Kidney (tissue), 14 donors: ENCODE measurements around the gene GUCY2F. TPM values are rescaled to one million over a fixed set of nuclear protein-coding genes. Genes with fewer than 3 reads are reported as not detected.

Experiments
- DNase-seq, 5 donors: peaks; one replicate each; pipeline ENCODE4 v3.0.0-alpha.2; 2013 to 2020
- FAIRE-seq: peaks from 2 replicates; lab custom pipeline; 2012; peaks lifted over from hg19 to GRCh38; lab: Jason Lieb, UNC
- H3K27ac ChIP-seq, 2 donors: one replicate each; pipeline ENCODE4 v1.7.0; 2013; ENCODE audit warnings: low read depth in 2 of 2, low read length in 2 of 2, inconsistent platforms in 1 of 2
- H3K27me3 ChIP-seq: one replicate; pipeline ENCODE4 v1.7.1; 2013; ENCODE audit warnings: low read length, inconsistent platforms; ENCODE audit not compliant: control insufficient read depth, insufficient read depth
- H3K36me3 ChIP-seq, 3 donors: one replicate each; pipeline versions ENCODE4 v1.7.0 to v1.7.1; 2013; ENCODE audit warnings: low read length in 3 of 3, control low read depth in 1 of 3, inconsistent platforms in 1 of 3; ENCODE audit not compliant: insufficient read depth in 3 of 3, control insufficient read depth in 2 of 3
- H3K4me1 ChIP-seq, 3 donors: one replicate each; pipeline versions ENCODE4 v1.7.0 to v1.7.1; 2013; ENCODE audit warnings: low read length in 3 of 3, inconsistent platforms in 1 of 3, low read depth in 1 of 3; ENCODE audit not compliant: control insufficient read depth in 2 of 3, insufficient read depth in 2 of 3
- H3K4me3 ChIP-seq, 3 donors: one replicate each; pipeline versions ENCODE4 v1.7.0 to v1.8.1; 2013; ENCODE audit warnings: low read length in 3 of 3, control low read depth in 1 of 3, inconsistent platforms in 1 of 3
- H3K9ac ChIP-seq, 3 donors: one replicate each; pipeline versions ENCODE4 v1.7.0 to v1.7.1; 2013; ENCODE audit warnings: low read length in 3 of 3, control low read depth in 1 of 3, inconsistent platforms in 1 of 3
- H3K9me3 ChIP-seq, 3 donors: one replicate each; pipeline versions ENCODE4 v1.7.0 to v1.7.1; 2013; ENCODE audit warnings: low read length in 3 of 3, control low read depth in 1 of 3, inconsistent platforms in 1 of 3; ENCODE audit not compliant: control insufficient read depth in 2 of 3, insufficient read depth in 1 of 3
- intact Hi-C: fragments of 100-400 bp; cut with DNase I; formaldehyde crosslinking; loops from one replicate; pipeline ENCODE4 v1.11.1; 2022
- polyA plus RNA-seq: library from polyadenylated mRNA; stranded (reverse); fragments of 350-450 nt; fragmentation: Illumina TruSeq; extraction: RNeasy Lipid Tissue Mini Kit (QIAGEN cat#74804); gene quantifications from one replicate; pipeline ENCODE4 v1.2.3, GENCODE V29; 2014; ENCODE audit warnings: low read depth, low replicate concordance; ENCODE audit not compliant: insufficient read depth
- total RNA-seq: library from RNA; stranded (reverse); fragmentation: NEBNext Ultra II Directional; extraction: Animal tissue kit (Norgen Biotek cat#: 25700); gene quantifications from one replicate; pipeline ENCODE4 v1.2.1, GENCODE V29; 2021
- TF ChIP-seq, protein P1 (sequence below): IDR thresholded peaks from 3 replicates; pipeline ENCODE4 v1.5.1; 2012; ENCODE audit warnings: mild to moderate bottlenecking, moderate library complexity, borderline replicate concordance; ENCODE audit not compliant: insufficient read depth; ENCODE audit errors: extremely low read depth
- donor health status: control.
- donor health status: control.
- donor health status: control.
- donor health status: control.
- donor health status: control.
- donor health status: DM: yes; HTN: yes; CAD: no.
- donor health status: Normal renal cell carcinoma (clear cell type).

The GUCY2F gene
- total and polyA plus RNA-seq, 2 donors from 2014 or later, result not detected

DNA sequence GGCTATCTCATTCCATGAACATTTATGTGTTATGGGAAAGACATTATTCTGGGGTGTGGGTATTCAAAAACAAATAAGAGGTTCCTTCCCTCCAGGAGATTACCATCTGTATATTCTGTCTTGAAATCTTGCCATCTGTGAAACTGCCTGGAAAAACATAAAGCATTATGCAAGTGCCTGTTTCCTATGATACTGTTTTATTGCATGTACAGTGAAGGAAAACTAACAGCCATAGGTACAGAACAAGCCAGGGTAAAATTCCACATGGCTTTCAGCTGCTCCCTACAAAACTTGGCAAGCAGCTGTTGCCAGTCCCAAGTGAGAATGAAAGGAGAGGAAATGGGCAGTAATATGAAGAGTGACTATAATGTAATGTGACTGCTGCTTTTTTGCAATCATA lies 136.0 kb downstream of the GUCY2F start:
- Histone ChIP-seq H3K27me3 (no peaks in the 10 kb centered on the region), H3K36me3 (no peaks in the 10 kb centered on the region), H3K27ac (no peak overlapping the region), H3K4me3 (no peak overlapping the region), H3K9me3 (no peaks in the 10 kb centered on the region), H3K4me1 (no peaks in the 10 kb centered on the region), H3K9ac (no peak overlapping the region)
- TF ChIP-seq, protein P1, sequence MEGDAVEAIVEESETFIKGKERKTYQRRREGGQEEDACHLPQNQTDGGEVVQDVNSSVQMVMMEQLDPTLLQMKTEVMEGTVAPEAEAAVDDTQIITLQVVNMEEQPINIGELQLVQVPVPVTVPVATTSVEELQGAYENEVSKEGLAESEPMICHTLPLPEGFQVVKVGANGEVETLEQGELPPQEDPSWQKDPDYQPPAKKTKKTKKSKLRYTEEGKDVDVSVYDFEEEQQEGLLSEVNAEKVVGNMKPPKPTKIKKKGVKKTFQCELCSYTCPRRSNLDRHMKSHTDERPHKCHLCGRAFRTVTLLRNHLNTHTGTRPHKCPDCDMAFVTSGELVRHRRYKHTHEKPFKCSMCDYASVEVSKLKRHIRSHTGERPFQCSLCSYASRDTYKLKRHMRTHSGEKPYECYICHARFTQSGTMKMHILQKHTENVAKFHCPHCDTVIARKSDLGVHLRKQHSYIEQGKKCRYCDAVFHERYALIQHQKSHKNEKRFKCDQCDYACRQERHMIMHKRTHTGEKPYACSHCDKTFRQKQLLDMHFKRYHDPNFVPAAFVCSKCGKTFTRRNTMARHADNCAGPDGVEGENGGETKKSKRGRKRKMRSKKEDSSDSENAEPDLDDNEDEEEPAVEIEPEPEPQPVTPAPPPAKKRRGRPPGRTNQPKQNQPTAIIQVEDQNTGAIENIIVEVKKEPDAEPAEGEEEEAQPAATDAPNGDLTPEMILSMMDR, result no peak
- FAIRE-seq (no peak), DNase-seq (no peak)
- intact Hi-C loops, result no loop called here

DNA sequence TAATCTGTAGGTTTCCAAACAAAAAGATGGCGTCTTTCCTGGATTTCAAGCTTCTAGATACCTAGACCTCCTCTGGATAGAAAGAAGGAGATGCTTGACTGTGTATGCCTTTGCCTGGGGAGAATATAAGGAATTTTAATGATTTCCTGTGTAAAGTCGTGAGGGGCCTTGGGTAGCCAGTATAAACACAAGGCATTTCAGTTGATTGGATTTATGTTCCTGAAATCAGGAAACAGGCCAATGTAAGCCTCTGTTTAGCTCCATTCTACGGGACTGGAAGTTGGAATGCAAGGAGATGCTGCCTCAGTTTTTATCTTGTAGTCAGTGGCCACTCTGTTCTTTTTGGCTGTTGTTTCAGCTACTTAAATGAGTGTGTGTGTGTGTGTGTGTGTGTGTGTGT lies 137.2 kb downstream of the GUCY2F start:
- Histone ChIP-seq H3K27ac (no peak overlapping the region), H3K4me1 (no peaks in the 10 kb centered on the region), H3K4me3 (no peak overlapping the region), H3K36me3 (no peaks in the 10 kb centered on the region), H3K9me3 (no peaks in the 10 kb centered on the region), H3K9ac (no peak overlapping the region), H3K27me3 (no peaks in the 10 kb centered on the region)
- TF ChIP-seq, protein P1, result no peak
- DNase-seq, result peak in 1 of 5 donors; percentile 68
- intact Hi-C loops, result no loop called here
- FAIRE-seq, result no peak

DNA sequence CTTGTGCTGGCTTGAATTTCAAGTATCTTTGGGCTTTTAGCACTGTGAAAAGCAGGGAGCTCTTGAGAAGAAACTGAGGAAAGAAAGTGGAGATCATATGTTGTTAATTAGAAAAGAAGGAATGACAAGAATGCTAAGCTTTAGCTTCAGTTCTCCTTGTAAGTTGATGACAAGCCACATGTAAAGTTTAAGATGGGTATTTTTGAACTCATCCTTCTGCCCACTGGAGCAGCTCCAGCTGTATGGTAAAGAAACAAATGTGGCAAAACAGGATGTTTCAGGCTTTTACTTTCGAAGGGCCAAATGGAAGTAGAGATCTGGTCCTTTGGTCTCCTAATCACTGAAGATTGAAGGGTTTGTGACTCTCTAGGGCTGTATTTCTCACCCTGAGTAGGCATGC lies 137.8 kb downstream of the GUCY2F start:
- no peak for FAIRE-seq

More for the DNA sequence above, 137.8 kb downstream of the GUCY2F start:
- no peaks in the 10 kb centered on the region for H3K4me1 ChIP-seq
- no peak overlapping the region for H3K4me3 ChIP-seq
- DNase-seq, result no peak
- H3K27me3 ChIP-seq, result no peaks in the 10 kb centered on the region
- H3K27ac ChIP-seq, result no peak overlapping the region
- intact Hi-C loops, result no loop called here
- H3K36me3 ChIP-seq, result no peaks in the 10 kb centered on the region
- no peaks in the 10 kb centered on the region for H3K9me3 ChIP-seq
- no peak overlapping the region for H3K9ac ChIP-seq
- TF ChIP-seq, protein P1, result no peak
